OCI-M1 (cell line): ENCODE data around the gene SRRM3.
A peak's percentile ranks its signal among the peaks of the same experiment; 100 is the strongest.
"Not testable (repeated sequence)": the region's sequence is repeated elsewhere in the genome, so short reads cannot be mapped to it uniquely, and the experiment has no call there.

ENCODE experiments used
- DNase-seq: peaks from one replicate; lab custom pipeline; 2025; lab: John Stamatoyannopoulos, UW

SRRM3 gene

GRCh38 chr7:76265299-76265698 lies 63.6 kb downstream of the SRRM3 start:
- DNase-seq = no peak

- DNase-seq = no peak
Measured at GRCh38 chr7:76267107-76267893, 65.6 kb downstream of the SRRM3 start.

GRCh38 chr7:76267894-76268183 lies 66.1 kb downstream of the SRRM3 start:
- DNase-seq = no peak

- peak; percentile 16 for DNase-seq
Measured at GRCh38 chr7:76268376-76268775, 66.7 kb downstream of the SRRM3 start.

- no peak for DNase-seq
Measured at GRCh38 chr7:76269895-76270294, 68.2 kb downstream of the SRRM3 start.

GRCh38 chr7:76271384-76271783 lies 69.7 kb downstream of the SRRM3 start:
- DNase-seq = not testable (repeated sequence)

GRCh38 chr7:76272142-76272541 lies 70.4 kb downstream of the SRRM3 start:
- no peak for DNase-seq

- peak; percentile 45 for DNase-seq
Measured at GRCh38 chr7:76272851-76273497, 71.3 kb downstream of the SRRM3 start.

- no peak for DNase-seq
Measured at GRCh38 chr7:76273503-76273902, 71.8 kb downstream of the SRRM3 start.

GRCh38 chr7:76278540-76278939 lies 76.8 kb downstream of the SRRM3 start:
- DNase-seq = no peak

- no peak for DNase-seq
Measured at GRCh38 chr7:76280408-76280807, 78.7 kb downstream of the SRRM3 start.

GRCh38 chr7:76281006-76281705 lies 79.5 kb downstream of the SRRM3 start:
- DNase-seq = no peak

GRCh38 chr7:76281706-76282343 lies 80.1 kb downstream of the SRRM3 start:
- no peak for DNase-seq

GRCh38 chr7:76282344-76283253 lies 80.9 kb downstream of the SRRM3 start:
- DNase-seq = no peak

GRCh38 chr7:76283254-76284159 lies 81.8 kb downstream of the SRRM3 start:
- no peak for DNase-seq

- no peak for DNase-seq
Measured at GRCh38 chr7:76285604-76286374, 84.1 kb downstream of the SRRM3 start.

- DNase-seq = no peak
Measured at GRCh38 chr7:76286842-76287403, 85.2 kb downstream of the SRRM3 start.

GRCh38 chr7:76290847-76291350 lies 89.2 kb downstream of the SRRM3 start:
- not testable (repeated sequence) for DNase-seq
